Measurements from ENCODE around the gene OPCML. TPM values are rescaled to one million over a fixed set of nuclear protein-coding genes. Genes with fewer than 3 reads are reported as not detected.

OPCML gene
- total and polyA plus RNA-seq, 5 donors = 0.14 to 2.8 (median 1.1) TPM

GRCh38 chr11:132655187-132655855 is 877.0 kb downstream of the OPCML start:
- WGBS = 73% methylated on average over 15 of the region's 15 CpGs
- no peak overlapping the region for H3K27ac ChIP-seq (ENCODE audit: low read length)
- no peaks in the 10 kb centered on the region for H3K27me3 ChIP-seq (ENCODE audit: control insufficient read depth, insufficient read depth)
- H3K4me3 ChIP-seq (ENCODE audit: low read length) = no peak overlapping the region
- no peaks in the 10 kb centered on the region for H3K4me1 ChIP-seq (ENCODE audit: control insufficient read depth, insufficient read depth, low read length)
- intact Hi-C loops (cut with DNase I) = no loop called here
- H3K9me3 ChIP-seq (ENCODE audit: control insufficient read depth, low read length) = no peaks in the 10 kb centered on the region
- ATAC-seq (no peak), DNase-seq (no peak)

DNA sequence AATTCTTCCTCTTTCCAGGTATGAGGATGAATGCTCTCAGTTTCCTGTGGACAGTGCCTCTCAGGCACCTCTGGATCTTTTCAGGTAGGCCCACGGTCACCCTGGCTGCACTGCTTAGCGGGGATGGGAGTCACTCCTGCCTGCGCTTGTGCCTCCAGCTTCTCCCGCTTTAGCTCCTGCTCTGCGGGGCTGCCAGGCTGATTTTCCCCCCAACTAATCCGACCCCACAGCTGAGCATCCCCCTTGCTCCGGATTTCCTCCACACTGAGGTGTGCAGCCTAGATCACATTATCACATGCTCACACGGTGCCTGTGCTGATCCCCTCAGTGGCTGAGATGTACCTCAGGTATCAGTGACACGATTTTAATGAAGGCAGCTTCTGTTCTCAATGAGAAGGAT is 879.1 kb downstream of the OPCML start:
- ATAC-seq = no peak
- no peak overlapping the region for H3K4me3 ChIP-seq (ENCODE audit: low read length)
- H3K27me3 ChIP-seq (ENCODE audit: control insufficient read depth, insufficient read depth) = no peaks in the 10 kb centered on the region
- WGBS = 92% methylated on average over 9 of the region's 9 CpGs
- DNase-seq = no peak
- intact Hi-C loops (cut with DNase I) = no loop called here
- H3K27ac ChIP-seq (ENCODE audit: low read length) = no peak overlapping the region
- H3K4me1 ChIP-seq (ENCODE audit: control insufficient read depth, insufficient read depth, low read length) = no peaks in the 10 kb centered on the region
- no peaks in the 10 kb centered on the region for H3K9me3 ChIP-seq (ENCODE audit: control insufficient read depth, low read length)

DNA sequence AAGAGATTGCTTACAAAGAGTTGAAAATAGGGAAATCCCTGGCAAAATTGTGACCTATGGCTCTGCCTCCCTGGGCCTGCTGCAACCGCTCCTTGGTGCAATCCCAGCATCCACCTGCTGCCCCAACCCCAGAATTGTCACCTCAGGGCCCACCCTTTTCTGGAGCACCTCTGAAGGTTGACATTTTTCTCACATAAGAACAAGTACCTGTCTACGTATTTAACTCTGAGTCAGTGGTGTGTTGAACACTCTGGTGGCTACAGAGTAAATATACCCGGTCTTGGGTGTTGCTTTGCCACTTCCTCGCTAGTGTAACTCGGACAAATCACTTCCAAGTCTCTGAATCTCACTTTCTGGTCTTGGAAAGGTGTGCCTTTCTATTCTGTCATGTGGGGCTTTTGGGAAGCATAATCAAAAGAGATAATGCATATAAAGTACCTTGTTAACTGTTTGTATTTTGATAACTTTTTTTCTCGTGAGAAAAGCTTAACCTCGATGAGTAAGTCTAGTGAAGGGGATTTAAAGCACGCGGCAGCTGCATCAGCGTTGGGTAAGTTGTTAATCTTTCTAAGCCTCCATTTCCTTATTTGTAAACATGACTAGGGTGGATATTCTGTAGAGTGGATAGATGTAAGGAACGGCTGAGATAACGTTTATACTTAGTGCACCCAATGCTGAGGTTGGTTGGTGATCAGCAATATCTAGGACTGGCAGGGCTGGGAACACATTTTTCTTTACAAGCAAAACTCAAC is 881.2 kb downstream of the OPCML start:
- Histone ChIP-seq H3K4me1 (ENCODE audit: control insufficient read depth, insufficient read depth, low read length) (no peaks in the 10 kb centered on the region), H3K27ac (ENCODE audit: low read length) (no peak overlapping the region), H3K27me3 (ENCODE audit: control insufficient read depth, insufficient read depth) (no peaks in the 10 kb centered on the region), H3K4me3 (ENCODE audit: low read length) (no peak overlapping the region), H3K9me3 (ENCODE audit: control insufficient read depth, low read length) (no peaks in the 10 kb centered on the region)
- intact Hi-C loops (cut with DNase I) = no loop called here
- ATAC-seq = no peak
- 89% methylated on average over 12 of the region's 12 CpGs for WGBS
- no peak for DNase-seq

DNA sequence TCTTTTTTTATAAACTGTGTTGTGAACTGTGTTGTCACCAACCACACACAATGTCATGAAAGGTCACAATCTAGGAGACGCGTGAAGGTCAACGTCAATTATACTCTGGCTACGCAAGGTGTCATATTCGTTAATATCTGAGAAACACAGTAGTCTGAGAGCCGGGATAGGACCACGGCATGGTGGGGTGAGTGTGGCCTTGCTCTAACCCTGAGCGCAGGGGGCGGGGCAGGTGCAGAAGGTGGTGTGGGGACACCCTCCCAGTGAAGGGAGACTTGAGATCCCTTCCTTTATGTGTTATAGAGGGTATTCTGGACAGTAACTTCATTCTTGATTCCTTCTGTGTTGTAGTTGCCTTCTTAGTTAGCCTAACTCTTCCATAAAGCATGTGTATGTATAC is 883.0 kb downstream of the OPCML start:
- intact Hi-C loops (cut with DNase I) = no loop called here
- WGBS = 96% methylated on average over 9 of the region's 9 CpGs

DNA sequence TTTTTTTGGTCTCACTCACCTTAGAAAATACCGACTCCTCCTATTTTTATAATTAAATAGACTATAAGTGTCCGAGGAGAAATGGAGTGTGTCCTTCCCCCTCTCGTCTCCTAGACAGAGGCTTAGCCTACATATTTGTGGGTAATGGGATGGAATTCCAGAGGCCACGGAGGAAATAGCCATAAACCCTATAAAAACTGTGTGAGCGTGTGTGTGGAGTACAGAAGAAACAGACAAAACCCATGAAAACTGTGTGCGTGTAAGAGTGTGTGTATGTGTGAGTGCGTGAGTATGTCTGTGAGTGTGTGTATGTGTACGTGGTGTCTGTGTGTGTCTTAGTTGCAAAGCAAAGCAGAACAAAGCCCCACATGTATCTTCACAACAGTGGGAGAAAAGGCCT is 883.5 kb downstream of the OPCML start:
- 93% methylated on average over 8 of the region's 8 CpGs for WGBS
- DNase-seq = no peak
- no peaks in the 10 kb centered on the region for H3K4me1 ChIP-seq (ENCODE audit: control insufficient read depth, insufficient read depth, low read length)
- no peak overlapping the region for H3K27ac ChIP-seq (ENCODE audit: low read length)
- no peaks in the 10 kb centered on the region for H3K9me3 ChIP-seq (ENCODE audit: control insufficient read depth, low read length)
- ATAC-seq = no peak
- no peaks in the 10 kb centered on the region for H3K27me3 ChIP-seq (ENCODE audit: control insufficient read depth, insufficient read depth)
- H3K4me3 ChIP-seq (ENCODE audit: low read length) = no peak overlapping the region
- intact Hi-C loops (cut with DNase I) = no loop called here

More for the DNA sequence above, 883.0 kb downstream of the OPCML start:
- no peak overlapping the region for H3K27ac ChIP-seq (ENCODE audit: low read length)
- H3K4me1 ChIP-seq (ENCODE audit: control insufficient read depth, insufficient read depth, low read length) = no peaks in the 10 kb centered on the region
- no peak for ATAC-seq
- no peak overlapping the region for H3K4me3 ChIP-seq (ENCODE audit: low read length)
- H3K27me3 ChIP-seq (ENCODE audit: control insufficient read depth, insufficient read depth) = no peaks in the 10 kb centered on the region
- DNase-seq = no peak
- no peaks in the 10 kb centered on the region for H3K9me3 ChIP-seq (ENCODE audit: control insufficient read depth, low read length)

GRCh38 chr11:132646890-132647289 is 885.4 kb downstream of the OPCML start:
- no peak for DNase-seq
- intact Hi-C loops (cut with DNase I) = no loop called here
- Histone ChIP-seq H3K4me3 (ENCODE audit: low read length) (no peak overlapping the region), H3K4me1 (ENCODE audit: control insufficient read depth, insufficient read depth, low read length) (no peaks in the 10 kb centered on the region), H3K9me3 (ENCODE audit: control insufficient read depth, low read length) (no peaks in the 10 kb centered on the region), H3K27me3 (ENCODE audit: control insufficient read depth, insufficient read depth) (no peaks in the 10 kb centered on the region), H3K27ac (ENCODE audit: low read length) (no peak overlapping the region)
- WGBS = 66% methylated on average over 2 of the region's 2 CpGs
- peak in 1 of 2 donors; percentile 26 for ATAC-seq

DNA sequence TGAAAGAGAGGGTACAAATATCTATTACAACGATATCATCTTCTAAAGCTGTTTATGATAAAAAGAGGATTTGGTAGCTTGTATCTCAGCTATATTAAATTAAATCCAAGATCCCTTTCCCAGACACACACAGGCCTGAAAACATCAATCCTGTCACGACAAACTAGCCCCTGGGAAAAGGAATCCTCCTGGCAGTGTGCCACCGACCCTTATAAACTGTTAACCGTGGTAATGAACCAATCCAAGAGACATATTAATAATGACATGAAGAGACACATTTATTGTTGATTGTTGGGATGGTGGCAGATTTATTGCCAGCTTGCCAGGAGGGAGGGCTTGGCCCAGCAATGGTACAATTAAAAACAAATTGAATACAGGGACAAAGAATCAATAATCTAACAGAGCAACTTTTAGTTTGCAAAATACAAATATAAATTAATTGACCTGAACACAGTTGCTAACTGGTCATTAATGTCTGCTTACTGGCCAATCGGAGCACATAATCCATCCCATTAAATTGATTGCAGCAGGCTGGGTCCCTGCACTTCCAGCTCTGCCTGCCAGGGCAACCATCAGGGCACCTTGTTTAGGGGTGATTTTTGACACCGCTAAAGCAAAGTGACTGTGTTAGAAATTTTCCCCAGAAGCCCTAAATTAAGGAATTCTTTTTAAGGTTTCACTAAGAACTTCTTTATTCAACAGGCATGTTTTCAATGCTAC is 887.6 kb downstream of the OPCML start:
- Histone ChIP-seq H3K27me3 (ENCODE audit: control insufficient read depth, insufficient read depth) (no peaks in the 10 kb centered on the region), H3K4me1 (ENCODE audit: control insufficient read depth, insufficient read depth, low read length) (no peaks in the 10 kb centered on the region), H3K9me3 (ENCODE audit: control insufficient read depth, low read length) (no peaks in the 10 kb centered on the region), H3K27ac (ENCODE audit: low read length) (no peak overlapping the region), H3K4me3 (ENCODE audit: low read length) (no peak overlapping the region)
- 65% methylated on average over 6 of the region's 6 CpGs for WGBS
- DNase-seq (no peak), ATAC-seq (no peak)
- intact Hi-C loops (cut with DNase I) = no loop called here

DNA sequence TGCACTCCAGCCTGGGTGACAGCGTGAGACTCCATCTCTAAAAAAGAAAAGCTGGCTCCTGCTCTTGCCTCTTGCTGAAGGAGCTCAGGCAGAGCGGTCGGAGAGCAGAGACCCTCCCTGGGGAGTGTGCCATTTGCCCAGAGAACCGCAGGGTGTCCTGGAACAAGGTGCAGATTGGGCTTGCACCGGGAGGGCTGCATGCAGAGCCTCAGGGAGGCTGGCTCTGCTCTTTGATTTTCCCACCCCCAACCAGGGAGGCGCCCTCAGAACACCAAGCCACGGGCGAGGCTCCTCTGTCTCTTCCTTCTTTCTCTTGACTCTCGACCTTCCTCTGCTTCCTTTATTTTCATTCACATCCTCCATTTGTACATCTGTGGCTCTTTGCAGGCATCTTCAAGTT is 889.1 kb downstream of the OPCML start:
- H3K27me3 ChIP-seq (ENCODE audit: control insufficient read depth, insufficient read depth) = no peaks in the 10 kb centered on the region
- no peak overlapping the region for H3K4me3 ChIP-seq (ENCODE audit: low read length)
- no peak for DNase-seq
- intact Hi-C loops (cut with DNase I) = no loop called here
- H3K9me3 ChIP-seq (ENCODE audit: control insufficient read depth, low read length) = no peaks in the 10 kb centered on the region
- H3K27ac ChIP-seq (ENCODE audit: low read length) = no peak overlapping the region
- H3K4me1 ChIP-seq (ENCODE audit: control insufficient read depth, insufficient read depth, low read length) = no peaks in the 10 kb centered on the region
- ATAC-seq = no peak
- WGBS = 60% methylated on average over 9 of the region's 9 CpGs

- Histone ChIP-seq H3K4me1 (ENCODE audit: control insufficient read depth, insufficient read depth, low read length) (no peaks in the 10 kb centered on the region), H3K27ac (ENCODE audit: low read length) (no peak overlapping the region), H3K27me3 (ENCODE audit: control insufficient read depth, insufficient read depth) (no peaks in the 10 kb centered on the region), H3K4me3 (ENCODE audit: low read length) (no peak overlapping the region), H3K9me3 (ENCODE audit: control insufficient read depth, low read length) (no peaks in the 10 kb centered on the region)
- 80% methylated on average over 3 of the region's 3 CpGs for WGBS
- intact Hi-C loops (cut with DNase I) = no loop called here
- ATAC-seq (no peak), DNase-seq (no peak)
These were observed 891.3 kb downstream of the OPCML start for GRCh38 chr11:132640952-132641351.

- ATAC-seq (no peak), DNase-seq (no peak)
- Histone ChIP-seq H3K4me3 (ENCODE audit: low read length) (no peak overlapping the region), H3K9me3 (ENCODE audit: control insufficient read depth, low read length) (no peaks in the 10 kb centered on the region), H3K27ac (ENCODE audit: low read length) (no peak overlapping the region), H3K27me3 (ENCODE audit: control insufficient read depth, insufficient read depth) (no peaks in the 10 kb centered on the region), H3K4me1 (ENCODE audit: control insufficient read depth, insufficient read depth, low read length) (no peaks in the 10 kb centered on the region)
- intact Hi-C loops (cut with DNase I) = no loop called here
- 72% methylated on average over 6 of the region's 6 CpGs for WGBS
These were observed 892.3 kb downstream of the OPCML start for GRCh38 chr11:132639986-132640385.

GRCh38 chr11:132639403-132639802 is 892.9 kb downstream of the OPCML start:
- DNase-seq (no peak), ATAC-seq (no peak)
- no peaks in the 10 kb centered on the region for H3K9me3 ChIP-seq (ENCODE audit: control insufficient read depth, low read length)
- H3K4me1 ChIP-seq (ENCODE audit: control insufficient read depth, insufficient read depth, low read length) = no peaks in the 10 kb centered on the region
- no peak overlapping the region for H3K27ac ChIP-seq (ENCODE audit: low read length)
- H3K27me3 ChIP-seq (ENCODE audit: control insufficient read depth, insufficient read depth) = no peaks in the 10 kb centered on the region
- WGBS = 71% methylated on average over 3 of the region's 3 CpGs
- H3K4me3 ChIP-seq (ENCODE audit: low read length) = no peak overlapping the region
- intact Hi-C loops (cut with DNase I) = no loop called here

Measured in right cardiac atrium (tissue), 5 donors.